ENCODE data around the gene PNMA1. TPM values are rescaled to one million over a fixed set of nuclear protein-coding genes. Genes with fewer than 3 reads are reported as not detected.

Gene PNMA1
- total and polyA plus RNA-seq, 9 of the 15 experiments (the other 6 are each of a cell fraction or from before 2014, with no cell fraction given): 1.7 to 26.4 (median 8.7) TPM

- no peak for TF ChIP-seq CREB5 (CRISPR knock-in tag; IDR thresholded peaks at IDR 0.05)
- no peak for TF ChIP-seq GMEB1 (CRISPR knock-in tag; IDR thresholded peaks at IDR 0.05)
- peak; percentile 85 for TF ChIP-seq FOSL1 (tag; conservative IDR thresholded peaks at IDR 0.05)
- TF ChIP-seq ZNF318 (IDR thresholded peaks at IDR 0.05; ENCODE audit: borderline replicate concordance in 1 of 2, low read depth in 1 of 2): no peak
- no peak for TF ChIP-seq MLX (CRISPR knock-in tag; conservative IDR thresholded peaks at IDR 0.05)
- no peak for TF ChIP-seq POLR2AphosphoS2 (IDR thresholded peaks at IDR 0.05; ENCODE audit: low read length)
- TF ChIP-seq TEAD2 (tag; IDR thresholded peaks at IDR 0.05): no peak
- TF ChIP-seq RAD21 (CRISPR knock-in tag; conservative IDR thresholded peaks at IDR 0.05 in 1 of 2, IDR thresholded peaks at IDR 0.05 in 1 of 2): peak in 1 of 2 experiments; percentile 19; a peak in 1 of 4 replicates
- TF ChIP-seq TSHZ1 (CRISPR knock-in tag; IDR thresholded peaks at IDR 0.05): no peak
- no peak for TF ChIP-seq RHOXF2B (CRISPR knock-in tag; conservative IDR thresholded peaks at IDR 0.05)
- TF ChIP-seq RCOR1 (IDR thresholded peaks at IDR 0.05; ENCODE audit: borderline replicate concordance in 1 of 2, low read depth in 2 of 2, low read length in 2 of 2): peak in 1 of 2 experiments; percentile 62; a peak in 2 of 4 replicates
Measured at GRCh38 chr14:73662487-73662943, 51.7 kb downstream of the PNMA1 start (continued).
